Astrocyte of the cerebellum (primary cell): ENCODE results near the gene ARHGAP33.

Experiments
- DNase-seq: peaks from one replicate; pipeline ENCODE4 v3.0.0-alpha.2; 2011; ENCODE audit warnings: low read depth
- H3K4me3 ChIP-seq: 2 replicates; pipeline ENCODE4 v1.5.1; 2011; ENCODE audit warnings: mild to moderate bottlenecking, low read depth, low read length, moderate library complexity
- CTCF ChIP-seq: IDR thresholded peaks from 2 replicates; pipeline ENCODE4 v1.5.1; 2012; ENCODE audit warnings: low read length, low read depth, moderate library complexity, mild to moderate bottlenecking; ENCODE audit errors: missing control alignments
- in situ Hi-C: cut with HindIII; loops from 2 replicates; pipeline ENCODE4 v1.10.0; 2017; ENCODE audit warnings: low sequenced_read_pairs

The ARHGAP33 gene

GRCh38 chr19:35781650-35782049 lies 6.3 kb downstream of the ARHGAP33 start:
- in situ Hi-C loops: no loop called here
- no peak overlapping the region for H3K4me3 ChIP-seq
- DNase-seq: no peak
- no peak for TF ChIP-seq CTCF

GRCh38 chr19:35782589-35782988 lies 7.2 kb downstream of the ARHGAP33 start:
- no peak overlapping the region for H3K4me3 ChIP-seq
- TF ChIP-seq CTCF: no peak
- DNase-seq: no peak
- in situ Hi-C loops: no loop called here

DNA sequence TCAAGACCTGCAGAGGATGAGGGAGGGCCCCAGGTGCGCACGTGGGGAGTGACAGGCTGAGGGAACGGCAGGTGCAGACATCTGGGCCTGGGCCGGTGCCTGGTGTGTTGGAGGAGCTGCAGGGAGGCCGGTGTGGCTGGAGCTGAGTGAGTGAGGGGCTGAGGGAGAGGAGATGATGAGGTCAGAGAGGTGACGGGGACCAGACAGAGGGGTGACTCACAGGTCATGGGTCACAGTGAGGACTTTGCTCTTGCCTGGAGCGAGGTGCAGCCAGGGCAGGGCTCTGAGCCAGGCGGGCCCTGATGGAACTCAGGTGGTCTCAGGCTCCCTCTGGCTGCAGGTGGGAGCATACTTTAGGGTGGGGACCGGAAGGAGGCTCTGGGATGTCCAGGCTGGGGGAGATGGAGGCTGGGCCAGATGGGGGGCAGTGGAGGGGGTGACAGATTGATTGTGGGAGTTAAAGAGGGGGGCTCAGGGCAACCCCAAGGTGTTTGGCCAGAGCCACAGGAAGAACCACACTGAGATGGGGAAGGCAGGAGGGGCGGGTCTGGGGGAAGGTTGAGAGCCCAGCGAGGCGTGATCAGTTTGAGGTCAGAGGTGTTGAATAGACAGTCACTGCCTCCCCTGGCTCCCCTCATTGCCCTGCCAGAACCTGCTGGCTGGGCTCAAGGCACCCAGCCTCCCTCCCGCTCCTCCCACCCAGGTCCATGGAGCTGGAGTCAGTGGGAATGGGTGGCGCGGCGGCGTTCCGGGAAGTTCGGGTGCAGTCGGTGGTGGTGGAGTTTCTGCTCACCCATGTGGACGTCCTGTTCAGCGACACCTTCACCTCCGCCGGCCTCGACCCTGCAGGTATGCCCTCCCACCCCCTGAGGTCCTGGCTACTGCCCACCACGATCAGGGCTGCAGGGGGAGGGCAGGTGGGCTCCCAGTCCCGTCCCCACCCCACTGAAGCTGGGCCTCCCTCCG lies 8.4 kb downstream of the ARHGAP33 start:
- DNase-seq: no peak
- TF ChIP-seq CTCF: no peak
- in situ Hi-C loops: no loop called here
- no peak overlapping the region for H3K4me3 ChIP-seq

DNA sequence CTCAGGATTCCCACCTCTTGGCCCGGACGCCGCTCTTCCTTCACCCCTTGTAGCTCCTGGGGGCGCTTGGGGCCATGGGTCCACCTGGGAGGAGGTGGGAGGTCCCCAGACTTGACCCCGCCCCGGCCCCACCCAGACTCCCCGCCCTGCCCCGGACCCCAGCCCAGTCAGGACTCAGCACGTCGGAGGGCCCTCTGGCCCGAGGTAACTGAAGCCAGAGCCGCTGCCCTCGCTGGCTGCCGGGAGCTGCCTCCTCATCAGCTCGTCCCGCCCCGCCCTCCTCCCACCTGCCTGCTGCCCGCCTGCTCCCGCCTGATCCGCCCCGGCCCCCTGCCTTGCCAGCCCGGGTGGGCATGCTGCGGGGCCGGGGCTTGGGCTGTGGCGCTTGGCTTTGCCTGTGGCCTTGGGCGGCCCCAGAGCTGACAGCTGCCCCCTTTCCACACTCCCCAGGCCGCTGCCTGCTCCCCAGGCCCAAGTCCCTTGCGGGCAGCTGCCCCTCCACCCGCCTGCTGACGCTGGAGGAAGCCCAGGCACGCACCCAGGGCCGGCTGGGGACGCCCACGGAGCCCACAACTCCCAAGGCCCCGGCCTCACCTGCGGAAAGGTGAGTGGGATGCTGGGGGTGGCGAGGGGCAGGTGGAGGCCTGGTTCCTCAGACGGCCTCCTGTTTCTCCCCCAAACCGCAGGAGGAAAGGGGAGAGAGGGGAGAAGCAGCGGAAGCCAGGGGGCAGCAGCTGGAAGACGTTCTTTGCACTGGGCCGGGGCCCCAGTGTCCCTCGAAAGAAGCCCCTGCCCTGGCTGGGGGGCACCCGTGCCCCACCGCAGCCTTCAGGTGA lies 9.4 kb downstream of the ARHGAP33 start:
- in situ Hi-C loops: no loop called here
- no peak for DNase-seq
- no peak for TF ChIP-seq CTCF
- no peak overlapping the region for H3K4me3 ChIP-seq

GRCh38 chr19:35785339-35785627 lies 9.9 kb downstream of the ARHGAP33 start:
- in situ Hi-C loops: no loop called here
- TF ChIP-seq CTCF: no peak
- no peak overlapping the region for H3K4me3 ChIP-seq
- DNase-seq: no peak

DNA sequence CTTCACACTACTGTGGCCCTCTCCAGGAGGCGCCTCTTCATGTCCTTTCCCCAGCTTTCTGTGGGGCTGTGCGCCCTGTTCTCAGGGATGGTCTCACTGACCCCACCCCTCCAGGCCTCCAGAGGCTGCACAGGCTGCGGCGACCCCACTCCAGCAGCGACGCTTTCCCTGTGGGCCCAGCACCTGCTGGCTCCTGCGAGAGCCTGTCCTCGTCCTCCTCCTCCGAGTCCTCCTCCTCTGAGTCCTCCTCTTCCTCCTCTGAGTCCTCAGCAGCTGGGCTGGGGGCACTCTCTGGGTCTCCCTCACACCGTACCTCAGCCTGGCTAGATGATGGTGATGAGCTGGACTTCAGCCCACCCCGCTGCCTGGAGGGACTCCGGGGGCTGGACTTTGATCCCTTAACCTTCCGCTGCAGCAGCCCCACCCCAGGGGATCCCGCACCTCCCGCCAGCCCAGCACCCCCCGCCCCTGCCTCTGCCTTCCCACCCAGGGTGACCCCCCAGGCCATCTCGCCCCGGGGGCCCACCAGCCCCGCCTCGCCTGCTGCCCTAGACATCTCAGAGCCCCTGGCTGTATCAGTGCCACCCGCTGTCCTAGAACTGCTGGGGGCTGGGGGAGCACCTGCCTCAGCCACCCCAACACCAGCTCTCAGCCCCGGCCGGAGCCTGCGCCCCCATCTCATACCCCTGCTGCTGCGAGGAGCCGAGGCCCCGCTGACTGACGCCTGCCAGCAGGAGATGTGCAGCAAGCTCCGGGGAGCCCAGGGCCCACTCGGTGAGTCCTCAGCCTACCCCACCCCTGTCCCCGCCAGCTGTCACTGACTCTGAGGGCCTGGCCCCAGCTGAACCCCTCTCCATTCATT lies 11.2 kb downstream of the ARHGAP33 start:
- no peak for TF ChIP-seq CTCF
- in situ Hi-C loops: no loop called here
- H3K4me3 ChIP-seq: no peak overlapping the region
- DNase-seq: no peak
